GM21825 (cell line): ENCODE data around the gene FRAS1.
"Not testable (repeated sequence)": the region's sequence is repeated elsewhere in the genome, so short reads cannot be mapped to it uniquely, and the experiment has no call there.

Experiments
- ATAC-seq: cut with Tn5 transposase; IDR thresholded peaks from one replicate; pipeline ENCODE4 v1.9.1; 2021; ENCODE audit warnings: mild to moderate bottlenecking, moderate library complexity; ENCODE audit not compliant: unreplicated experiment

FRAS1 gene

DNA sequence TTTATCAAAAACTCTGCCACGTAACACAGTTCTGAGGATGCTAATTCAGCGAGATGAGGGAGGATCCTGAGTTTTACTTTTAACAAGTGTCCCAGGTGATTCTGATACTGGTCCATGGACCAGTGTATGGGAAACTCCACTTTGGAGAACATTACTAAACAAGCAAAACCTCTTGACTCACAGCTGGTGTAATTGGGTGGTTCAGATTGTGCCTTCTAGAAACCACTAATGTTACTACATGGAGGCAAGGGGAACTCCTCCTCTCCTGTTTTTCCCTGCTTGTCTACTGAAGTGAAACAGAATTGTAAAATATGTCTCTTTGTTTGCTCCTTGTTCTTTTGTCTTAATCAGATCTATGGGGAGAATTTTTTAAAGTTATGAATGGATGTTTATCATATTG is 62.6 kb downstream of the FRAS1 start:
- no peak for ATAC-seq

DNA sequence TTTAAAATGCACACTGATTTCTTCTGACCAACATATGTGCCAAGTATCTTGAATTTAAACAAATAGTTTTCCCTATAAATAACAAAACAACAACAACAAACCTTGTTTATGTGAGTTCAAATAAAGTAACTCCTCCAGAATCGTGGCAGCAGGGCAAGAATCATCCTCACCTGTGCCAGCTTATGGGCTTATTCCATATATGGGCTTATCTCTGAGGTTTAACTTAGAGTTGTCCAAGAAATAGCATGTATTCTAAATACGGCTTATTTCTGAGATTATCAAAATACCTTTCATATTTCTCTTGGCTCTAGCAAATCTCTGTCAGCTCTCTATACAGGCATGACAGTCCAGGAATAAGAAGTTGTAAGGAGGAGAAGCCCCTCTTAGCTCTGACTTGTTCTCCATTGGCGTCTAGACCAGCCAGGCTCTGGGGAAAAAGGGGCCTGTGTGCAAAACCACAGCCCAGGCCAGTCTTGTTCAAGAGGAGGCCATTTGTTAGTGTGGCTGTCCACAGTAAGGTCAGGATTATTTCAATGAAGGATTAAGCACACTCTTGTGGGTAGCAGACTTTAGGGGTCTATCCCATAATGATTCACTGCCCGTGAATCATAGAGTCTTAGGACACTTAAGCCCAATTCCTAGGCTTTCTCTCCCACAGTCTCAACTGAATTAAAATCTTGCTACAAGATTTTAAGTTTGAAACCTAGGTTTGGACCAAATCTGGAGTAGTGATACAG is 63.2 kb downstream of the FRAS1 start:
- ATAC-seq: no peak

DNA sequence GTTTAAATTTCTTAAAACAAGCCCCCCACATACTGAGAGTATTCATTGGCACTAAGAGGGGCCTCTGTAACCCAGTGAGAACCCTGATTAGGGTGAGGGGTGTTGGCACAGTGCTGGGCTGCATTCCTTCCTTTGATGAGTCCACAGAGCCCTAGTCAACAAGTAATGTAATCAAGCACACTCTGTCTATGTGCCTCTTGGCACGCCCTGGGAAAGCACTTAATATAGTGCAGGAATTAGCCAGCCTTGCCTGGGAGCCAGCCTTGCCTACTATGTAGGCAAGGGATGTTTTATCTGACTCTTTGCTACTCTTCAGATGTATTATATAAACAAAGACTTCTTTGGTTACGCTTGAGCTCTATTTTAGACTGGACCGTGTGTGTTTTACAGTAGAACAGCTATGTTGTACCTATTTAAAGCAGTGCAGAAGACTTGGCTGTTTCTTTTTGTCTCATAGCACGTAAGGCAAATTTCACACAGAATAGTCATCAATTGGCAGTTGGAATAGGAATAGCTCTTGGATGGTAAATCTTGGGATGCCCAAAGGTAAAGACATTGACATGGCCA is 64.3 kb downstream of the FRAS1 start:
- no peak for ATAC-seq

DNA sequence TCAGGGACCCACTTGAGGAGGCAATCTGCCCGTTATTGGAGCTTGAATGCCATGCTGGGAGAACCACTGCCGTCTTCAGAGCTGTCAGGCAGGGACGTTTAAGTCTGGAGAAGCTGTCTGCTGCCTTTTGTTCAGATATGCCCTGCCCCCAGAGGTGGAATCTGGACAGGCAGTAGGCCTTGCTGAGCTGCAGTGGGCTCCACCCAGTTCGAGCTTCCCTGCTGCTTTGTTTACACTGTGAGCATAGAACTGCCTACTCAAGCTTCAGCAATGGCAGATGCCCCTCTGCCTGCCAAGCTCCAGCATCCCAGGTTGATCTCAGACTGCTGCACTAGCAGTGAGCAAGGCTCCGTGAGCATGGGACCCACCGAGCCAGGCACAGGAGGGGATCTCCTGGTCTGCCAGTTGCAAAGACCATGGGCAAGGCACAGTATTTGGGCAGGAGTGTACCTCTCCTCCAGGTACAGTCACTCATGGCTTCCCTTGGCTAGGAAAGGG is 68.8 kb downstream of the FRAS1 start:
- ATAC-seq: not testable (repeated sequence)

DNA sequence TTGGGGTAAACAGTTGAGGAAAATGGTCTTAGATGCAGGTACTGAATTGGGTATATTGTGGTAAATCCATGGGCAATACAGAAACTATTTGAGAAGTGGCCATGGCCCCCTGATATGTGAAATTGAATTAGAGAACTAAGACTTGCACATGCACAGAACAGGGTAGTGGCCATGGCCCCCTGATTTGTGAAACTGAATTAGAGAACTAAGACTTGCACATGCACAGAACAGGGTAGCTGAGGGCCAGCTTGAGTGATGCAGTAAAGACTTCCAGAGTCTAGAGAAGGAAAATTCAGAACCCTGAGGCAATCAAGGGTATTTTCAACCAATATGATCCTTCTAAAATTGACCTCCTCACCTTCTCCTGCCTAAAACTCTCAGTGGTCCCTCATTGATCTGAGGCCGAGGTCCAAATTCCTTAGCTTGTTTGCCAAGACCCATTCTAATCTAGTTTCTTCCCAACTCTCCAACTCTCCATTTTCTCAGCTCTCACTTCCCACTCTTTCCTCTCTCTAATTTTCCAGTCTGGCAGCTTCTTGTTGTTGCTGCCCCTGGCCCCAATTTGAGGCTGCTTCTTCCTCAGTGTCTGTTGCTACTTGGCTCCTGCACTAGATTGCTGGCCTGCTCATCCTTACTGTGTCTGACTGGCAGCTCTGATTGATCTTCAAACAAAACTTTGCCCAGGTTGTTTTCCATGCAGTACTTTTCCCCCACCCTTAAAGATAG is 72.4 kb downstream of the FRAS1 start:
- ATAC-seq: no peak

DNA sequence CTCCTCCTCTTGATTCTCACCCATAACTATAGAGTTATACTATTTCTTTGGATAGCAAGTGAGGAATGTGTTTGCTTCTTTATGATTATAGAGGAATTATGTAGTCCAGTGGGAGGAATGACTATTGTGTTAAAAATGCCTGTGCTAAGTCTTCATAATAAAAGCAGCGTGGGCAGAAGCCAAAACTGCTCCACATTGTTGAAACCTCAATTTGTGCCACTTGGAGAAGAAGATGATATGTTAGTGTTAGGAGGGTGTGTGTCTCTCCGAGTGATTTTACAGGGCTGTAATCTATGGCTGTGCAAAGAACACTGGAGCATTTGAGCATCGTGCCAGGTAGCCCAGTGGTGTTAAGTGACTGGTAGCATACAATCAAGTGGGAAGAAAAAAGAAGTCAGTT is 74.3 kb downstream of the FRAS1 start:
- no peak for ATAC-seq

DNA sequence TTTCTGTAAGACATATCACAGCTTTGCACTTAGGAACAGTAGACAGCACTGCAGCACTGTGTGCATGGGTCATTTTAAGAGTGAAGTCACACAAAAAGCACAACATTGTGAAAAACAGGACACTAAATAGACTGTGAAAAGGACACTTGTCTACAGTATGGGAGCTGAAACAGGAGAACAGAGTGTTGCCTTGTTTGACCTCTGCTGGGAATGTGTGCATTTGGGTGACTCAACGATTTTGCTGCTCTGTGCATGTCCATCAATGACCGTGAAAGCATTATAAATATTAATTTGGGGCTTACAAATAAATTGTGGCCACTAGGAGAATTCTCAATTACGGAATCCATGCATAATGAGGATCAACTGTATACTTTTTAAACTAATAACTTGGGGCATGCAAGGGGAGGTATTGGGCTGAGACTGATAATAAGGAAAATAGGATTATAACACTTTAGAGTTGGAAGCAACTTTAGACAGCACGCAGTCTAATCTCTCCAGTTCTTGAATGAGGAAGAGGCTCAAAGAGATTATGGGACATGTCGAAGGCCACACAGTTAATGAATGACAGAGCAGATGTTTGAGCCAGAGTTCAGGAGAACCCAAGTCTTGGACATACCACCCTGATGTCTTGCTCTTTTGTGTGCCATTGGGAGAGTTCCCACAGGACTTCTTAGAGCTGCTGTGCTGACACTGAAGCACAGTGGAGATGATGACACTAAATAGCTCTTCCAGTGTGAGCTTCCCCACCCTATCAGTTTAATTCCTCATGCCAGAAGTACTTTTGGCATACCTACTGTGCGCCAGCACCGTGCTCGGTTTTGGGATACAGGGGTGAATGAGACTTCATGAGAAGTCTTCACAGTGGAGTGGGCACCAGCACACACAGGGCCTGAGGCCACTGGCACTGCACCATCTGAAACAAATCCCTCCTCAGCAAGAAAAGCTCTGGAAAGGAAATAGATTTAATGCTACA is 79.3 kb downstream of the FRAS1 start:
- no peak for ATAC-seq

DNA sequence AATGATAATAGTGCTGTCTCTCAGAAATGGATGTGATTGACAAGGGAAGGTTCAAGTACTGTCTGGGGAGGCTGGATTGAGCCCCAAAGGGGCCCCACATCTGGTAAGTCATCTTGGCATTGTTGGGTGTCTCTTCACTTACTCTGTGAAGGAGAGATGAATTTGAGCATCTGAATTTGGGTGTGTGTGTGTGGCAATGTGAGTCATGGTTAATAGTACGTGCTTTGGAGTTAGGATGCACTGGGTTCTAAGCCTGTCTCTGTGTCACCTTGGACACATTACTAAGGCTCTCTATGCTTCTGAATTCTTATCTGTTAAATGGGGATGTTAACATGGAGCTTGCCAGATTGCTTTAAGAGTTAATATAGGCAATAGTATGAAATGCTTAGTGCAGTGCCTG is 80.4 kb downstream of the FRAS1 start:
- no peak for ATAC-seq

DNA sequence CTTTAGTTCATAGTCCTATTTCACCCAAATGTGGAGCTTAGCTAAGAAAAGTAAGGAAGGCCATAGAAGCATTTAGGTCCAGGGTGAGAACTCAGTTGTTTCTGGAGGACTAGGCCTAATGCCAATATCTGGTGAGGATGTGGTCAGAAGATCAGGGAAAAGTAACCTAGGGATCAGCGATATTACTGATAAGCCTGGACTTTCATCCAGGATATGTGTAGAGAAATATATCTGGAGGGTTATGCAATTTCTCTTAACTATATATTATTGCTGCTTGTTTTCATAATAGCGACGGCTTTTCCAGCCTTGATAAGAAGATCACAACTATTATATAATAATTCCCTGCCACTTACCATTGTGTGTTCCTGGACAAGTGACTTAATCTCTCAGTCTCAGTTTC is 81.1 kb downstream of the FRAS1 start:
- ATAC-seq: no peak

DNA sequence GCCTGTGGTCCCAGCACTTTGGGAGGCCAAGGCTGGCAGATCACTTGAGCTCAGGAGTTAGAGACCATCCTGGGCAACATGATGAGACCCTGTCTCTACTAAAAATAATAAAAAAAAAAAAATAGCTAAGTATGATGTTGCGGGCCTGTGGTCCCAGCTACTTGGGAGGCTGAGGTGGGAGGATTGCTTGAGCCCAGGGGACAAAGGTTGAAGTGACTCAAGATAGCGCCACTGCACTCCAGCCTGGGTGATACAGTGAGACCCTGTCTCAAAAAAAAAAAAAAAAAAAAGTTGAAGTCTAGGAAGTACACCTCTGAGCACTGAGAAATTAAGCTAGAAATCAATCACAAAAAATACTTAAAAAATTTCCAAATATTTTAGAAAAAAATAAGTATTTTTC is 86.5 kb downstream of the FRAS1 start:
- ATAC-seq: no peak

DNA sequence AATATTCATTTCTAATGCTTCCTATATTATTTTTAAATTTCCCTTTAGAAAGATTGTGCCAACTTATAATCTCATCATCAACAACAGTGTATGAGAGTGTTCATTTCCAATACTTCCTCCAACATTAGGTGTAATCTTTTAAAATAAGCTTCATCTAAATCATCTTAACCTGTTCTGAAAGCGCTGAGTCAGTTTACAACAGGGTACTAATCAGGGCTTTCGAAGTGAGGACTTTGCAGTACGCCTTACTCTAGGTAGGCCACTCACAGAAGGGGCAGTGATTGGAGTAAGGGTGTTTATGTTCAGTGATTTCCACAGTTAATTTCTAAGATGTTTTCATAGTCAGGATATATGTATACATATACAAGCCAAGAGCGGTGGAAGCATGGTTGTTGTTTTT is 87.9 kb downstream of the FRAS1 start:
- ATAC-seq: no peak

DNA sequence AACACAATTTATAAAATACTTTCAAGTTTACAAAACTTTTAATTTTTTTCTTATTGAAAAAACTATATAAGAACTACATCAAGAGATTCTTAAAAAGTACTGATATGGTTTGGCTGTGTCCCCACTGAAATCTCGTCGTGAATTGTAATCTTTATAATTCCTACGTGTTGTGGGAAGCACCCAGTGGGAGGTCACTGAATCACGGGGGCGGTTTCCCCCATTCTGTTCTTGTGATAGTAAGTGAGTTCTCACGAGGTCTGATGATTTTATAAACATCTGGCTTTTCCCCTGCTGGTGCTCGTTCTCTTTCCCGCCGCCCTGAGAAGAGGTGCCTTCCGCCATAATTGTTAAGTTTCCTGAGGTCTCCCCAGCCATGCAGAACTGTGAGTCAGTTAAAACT is 88.5 kb downstream of the FRAS1 start:
- no peak for ATAC-seq

DNA sequence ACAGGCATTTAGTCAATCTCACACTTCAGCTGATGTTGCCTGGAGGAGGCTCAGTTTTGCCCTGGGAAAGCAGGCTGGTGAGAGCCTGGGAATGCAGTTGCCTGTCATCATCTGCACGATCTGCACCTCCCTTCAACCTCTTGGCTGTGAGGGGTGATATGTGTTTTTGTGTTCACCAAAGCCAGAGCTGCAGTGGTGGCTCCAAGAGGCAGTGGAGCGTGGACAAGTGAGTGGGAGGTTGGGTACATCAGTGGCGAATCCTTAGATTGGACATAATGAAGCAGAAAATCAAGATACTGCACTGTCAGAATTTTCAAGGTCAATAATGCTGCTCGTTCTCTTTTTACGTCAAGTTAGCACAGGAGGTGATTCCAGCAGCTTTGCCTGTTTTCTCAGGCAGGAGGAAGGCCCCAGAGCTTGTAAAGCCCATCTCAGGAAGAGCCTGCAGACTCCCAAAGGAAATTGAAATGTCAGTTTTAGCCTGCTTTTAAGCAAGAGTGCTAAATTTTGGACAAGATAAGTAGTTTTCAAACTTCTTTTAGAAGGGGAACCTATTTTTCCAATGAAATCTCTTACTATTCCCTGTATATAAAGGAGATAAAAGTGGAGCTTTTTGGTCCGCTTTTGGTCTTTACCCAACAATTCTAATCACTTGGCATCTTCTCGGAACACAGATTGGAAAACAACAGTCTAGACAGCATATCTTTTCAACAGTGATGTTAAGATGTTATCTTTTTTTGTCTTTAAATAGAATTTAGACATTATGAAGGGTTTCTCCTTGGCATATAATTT is 92.8 kb downstream of the FRAS1 start:
- ATAC-seq: no peak

DNA sequence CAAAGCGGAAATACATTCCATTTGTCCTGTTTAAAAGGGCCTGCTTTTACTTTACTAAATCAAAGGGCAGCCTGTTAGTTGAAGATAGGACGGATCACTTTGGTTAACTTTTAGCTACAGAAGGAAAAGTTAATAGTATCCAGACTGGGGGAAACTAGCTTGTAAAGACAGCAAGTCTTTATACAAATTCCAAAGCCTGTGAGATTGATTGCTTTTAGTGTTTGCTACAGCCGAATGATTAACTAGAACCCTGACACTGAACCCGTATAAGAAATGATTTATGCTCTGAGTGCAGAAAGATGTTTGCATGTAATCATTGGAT is 93.4 kb downstream of the FRAS1 start:
- ATAC-seq: no peak

DNA sequence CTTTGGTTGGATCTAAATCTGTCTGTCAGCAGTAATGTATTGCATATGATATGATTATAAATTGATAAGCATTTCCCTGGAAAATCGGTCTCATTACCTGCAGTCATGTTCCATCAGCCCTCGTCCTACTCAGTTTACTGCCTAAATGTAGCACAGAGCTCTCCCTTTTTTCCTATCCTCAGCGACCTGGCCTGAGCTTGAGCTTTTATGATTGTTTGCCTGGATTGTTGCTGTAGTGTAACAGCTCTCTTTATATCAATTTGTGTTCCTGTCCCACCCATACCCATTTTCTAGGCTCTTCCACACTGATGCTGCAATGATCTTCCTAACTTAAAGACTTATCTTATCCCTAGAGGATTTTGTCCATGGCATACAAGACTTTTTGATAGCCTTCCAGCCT is 95.7 kb downstream of the FRAS1 start:
- ATAC-seq: no peak

DNA sequence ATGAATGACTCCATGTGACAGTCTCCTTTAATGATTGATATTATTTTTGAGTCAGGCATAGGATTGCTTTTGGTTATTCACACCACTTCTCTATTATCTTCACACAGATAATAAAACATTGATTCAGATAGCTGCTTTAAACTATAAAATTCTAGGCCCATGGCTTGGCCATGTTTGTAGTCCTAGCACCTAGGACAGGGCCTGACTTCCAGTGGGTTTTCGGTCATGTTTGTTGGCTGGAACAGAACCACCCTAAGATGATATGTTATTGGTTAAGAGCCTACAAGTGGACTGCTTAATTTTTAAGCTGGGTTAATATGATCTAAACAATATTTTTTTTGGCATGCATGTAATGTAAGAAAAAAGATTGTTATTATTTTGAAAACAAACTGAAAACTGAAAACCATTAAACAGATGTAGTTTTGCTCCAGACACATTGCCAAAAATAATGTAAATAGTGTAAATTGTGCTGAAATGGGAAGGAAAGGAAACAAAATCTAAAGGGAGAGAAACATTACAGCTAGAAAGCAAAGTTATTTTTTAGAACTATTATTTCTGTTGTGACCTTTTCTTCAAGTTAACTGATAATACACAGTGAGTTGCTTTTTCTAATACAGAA is 98.0 kb downstream of the FRAS1 start:
- no peak for ATAC-seq

DNA sequence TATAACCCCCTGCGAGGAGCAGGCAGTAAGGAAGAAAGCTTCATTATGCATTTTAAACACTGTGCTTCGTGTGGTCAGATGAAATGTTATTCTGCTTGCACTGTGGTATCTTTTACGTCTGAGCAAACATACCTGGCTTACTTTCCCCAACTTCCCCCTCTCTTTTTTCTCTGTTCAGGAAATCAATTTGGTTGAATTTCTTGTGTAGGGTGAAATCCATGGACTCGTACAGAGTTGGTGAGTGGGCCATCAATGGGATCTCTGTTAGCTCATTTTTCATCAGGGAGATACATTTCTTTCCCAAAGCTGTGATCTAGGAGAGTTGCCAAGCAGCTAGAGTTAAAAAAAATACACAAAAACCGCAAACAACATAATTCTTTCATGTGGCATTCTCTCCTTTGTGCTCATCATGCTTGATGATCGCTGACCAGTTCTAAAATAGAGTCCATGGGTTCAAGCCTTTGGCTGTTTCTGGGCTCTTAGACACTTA is 98.5 kb downstream of the FRAS1 start:
- ATAC-seq: no peak

DNA sequence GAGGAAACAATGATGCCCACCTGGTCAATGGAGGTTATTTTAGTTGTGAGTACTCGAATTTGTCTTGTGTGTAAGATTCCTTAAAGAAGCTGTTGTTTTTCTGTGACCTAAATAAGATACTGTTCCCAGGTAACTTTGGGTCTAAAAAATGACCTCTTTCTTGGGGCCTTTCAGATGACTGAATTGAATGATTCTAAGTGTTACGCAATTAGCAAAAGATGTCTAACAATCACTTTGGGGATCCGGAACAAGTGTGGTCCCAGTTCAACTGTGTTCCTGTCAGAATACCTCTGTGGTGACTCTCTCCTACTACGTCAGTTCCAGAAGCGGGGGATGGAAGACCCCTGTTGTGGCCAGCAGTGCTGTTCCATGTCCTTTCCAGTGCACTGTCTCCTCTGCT is 99.4 kb downstream of the FRAS1 start:
- no peak for ATAC-seq

DNA sequence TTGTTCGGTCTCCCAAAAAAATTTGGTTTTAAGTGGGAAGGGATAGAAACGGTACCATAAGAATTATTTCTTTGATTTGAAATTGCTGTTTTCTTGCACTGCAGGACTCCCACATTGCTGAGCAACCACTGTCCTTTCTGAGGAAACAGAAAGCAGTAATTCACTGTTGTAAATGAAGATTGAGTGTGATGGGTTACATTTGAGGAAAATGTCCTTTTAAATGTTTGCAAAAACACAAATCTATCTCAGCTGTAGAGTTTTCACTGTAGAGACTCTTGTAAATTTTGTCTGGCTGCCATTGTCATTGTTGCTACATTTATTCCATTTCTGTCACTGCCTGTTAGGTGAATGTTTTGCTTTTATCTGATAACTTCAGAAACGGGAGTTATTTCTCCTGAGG is 105.2 kb downstream of the FRAS1 start:
- ATAC-seq: no peak

DNA sequence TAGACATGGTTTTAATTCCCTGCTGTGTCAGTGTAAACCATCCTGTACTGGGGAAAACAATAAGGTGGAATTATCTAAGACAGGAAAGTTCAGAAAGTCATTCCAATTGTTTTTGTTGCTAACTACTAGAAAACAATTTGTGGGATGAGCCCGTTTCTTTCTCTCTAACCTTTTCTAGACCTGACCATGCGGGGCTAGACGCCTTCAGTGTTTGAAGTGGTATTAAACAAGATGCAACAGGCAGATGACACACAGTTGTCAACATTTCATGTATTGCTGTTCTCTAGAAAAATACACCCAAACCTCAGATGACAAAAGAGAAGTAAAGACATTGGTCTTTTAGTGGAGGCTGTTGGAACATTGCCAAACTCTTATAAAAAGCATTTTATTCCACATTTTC is 105.7 kb downstream of the FRAS1 start:
- no peak for ATAC-seq
